ENCODE results near the gene THSD7B.

Gene THSD7B

GRCh38 chr2:137381731-137382130, 616.4 kb downstream of the THSD7B start:
- no peak for DNase-seq (ENCODE audit: low read depth in 2 of 2)

GRCh38 chr2:137383391-137383790, 618.0 kb downstream of the THSD7B start:
- no peak for DNase-seq (ENCODE audit: low read depth in 2 of 2)

GRCh38 chr2:137387044-137387443, 621.7 kb downstream of the THSD7B start:
- DNase-seq (ENCODE audit: low read depth in 2 of 2) = no peak

- DNase-seq (ENCODE audit: low read depth in 2 of 2) = no peak
These were observed 640.2 kb downstream of the THSD7B start for GRCh38 chr2:137405496-137405895.

GRCh38 chr2:137411585-137411984, 646.2 kb downstream of the THSD7B start:
- DNase-seq (ENCODE audit: low read depth in 2 of 2) = no peak

GRCh38 chr2:137420744-137421143, 655.4 kb downstream of the THSD7B start:
- DNase-seq (ENCODE audit: low read depth in 2 of 2) = no peak

GRCh38 chr2:137435162-137435561, 669.8 kb downstream of the THSD7B start:
- no peak for DNase-seq (ENCODE audit: low read depth in 2 of 2)

GRCh38 chr2:137437386-137437785, 672.0 kb downstream of the THSD7B start:
- DNase-seq (ENCODE audit: low read depth in 2 of 2) = no peak

GRCh38 chr2:137444970-137445369, 679.6 kb downstream of the THSD7B start:
- DNase-seq (ENCODE audit: low read depth in 2 of 2) = no peak

- DNase-seq (ENCODE audit: low read depth in 2 of 2) = no peak
These were observed 684.1 kb downstream of the THSD7B start for GRCh38 chr2:137449454-137449853.

GRCh38 chr2:137454886-137455285, 689.5 kb downstream of the THSD7B start:
- no peak for DNase-seq (ENCODE audit: low read depth in 2 of 2)

- no peak for DNase-seq (ENCODE audit: low read depth in 2 of 2)
These were observed 702.0 kb downstream of the THSD7B start for GRCh38 chr2:137467246-137467862.

- no peak for DNase-seq (ENCODE audit: low read depth in 2 of 2)
These were observed 727.9 kb downstream of the THSD7B start for GRCh38 chr2:137493261-137493660.

- DNase-seq (ENCODE audit: low read depth in 2 of 2) = no peak
These were observed 735.3 kb downstream of the THSD7B start for GRCh38 chr2:137500599-137500998.

- no peak for DNase-seq (ENCODE audit: low read depth in 2 of 2)
These were observed 741.9 kb downstream of the THSD7B start for GRCh38 chr2:137507237-137507636.

- DNase-seq (ENCODE audit: low read depth in 2 of 2) = no peak
These were observed 743.5 kb downstream of the THSD7B start for GRCh38 chr2:137508739-137509384.

- no peak for DNase-seq (ENCODE audit: low read depth in 2 of 2)
These were observed 746.2 kb downstream of the THSD7B start for GRCh38 chr2:137511526-137511925.

GRCh38 chr2:137521653-137522619, 756.6 kb downstream of the THSD7B start:
- no peak for DNase-seq (ENCODE audit: low read depth in 2 of 2)

- no peak for DNase-seq (ENCODE audit: low read depth in 2 of 2)
These were observed 757.3 kb downstream of the THSD7B start for GRCh38 chr2:137522620-137523011.

- DNase-seq (ENCODE audit: low read depth in 2 of 2) = no peak
These were observed 758.6 kb downstream of the THSD7B start for GRCh38 chr2:137523931-137524330.

GRCh38 chr2:137525132-137525531, 759.8 kb downstream of the THSD7B start:
- no peak for DNase-seq (ENCODE audit: low read depth in 2 of 2)

- DNase-seq (ENCODE audit: low read depth in 2 of 2) = no peak
These were observed 760.4 kb downstream of the THSD7B start for GRCh38 chr2:137525641-137526190.

All from stimulated activated CD8-positive, alpha-beta memory T cell treated with anti-CD3 and anti-CD28 coated beads, Interleukin-15, amount 100 ng/mL, for 48 hours (primary cell).